Dedifferentiated amniotic fluid mesenchymal stem cell (primary cell): ENCODE data around the gene SH3GLB2.
"Not testable (repeated sequence)": the region's sequence is repeated elsewhere in the genome, so short reads cannot be mapped to it uniquely, and the experiment has no call there.

Experiments
- DNase-seq: peaks from one replicate; pipeline ENCODE4 v3.0.0-alpha.2; 2016; ENCODE audit errors: extremely low spot score

The SH3GLB2 gene

GRCh38 chr9:128998462-128998861 is 29.7 kb downstream of the SH3GLB2 start:
- no peak for DNase-seq

GRCh38 chr9:128995791-128996190 is 32.3 kb downstream of the SH3GLB2 start:
- no peak for DNase-seq

GRCh38 chr9:128992995-128993394 is 35.1 kb downstream of the SH3GLB2 start:
- no peak for DNase-seq

- DNase-seq: peak; percentile 75
These were observed 40.3 kb downstream of the SH3GLB2 start for GRCh38 chr9:128987805-128988204.

GRCh38 chr9:128986671-128987070 is 41.5 kb downstream of the SH3GLB2 start:
- DNase-seq: no peak

- no peak for DNase-seq
These were observed 44.6 kb downstream of the SH3GLB2 start for GRCh38 chr9:128983536-128983935.

- DNase-seq: no peak
These were observed 49.0 kb downstream of the SH3GLB2 start for GRCh38 chr9:128979111-128979510.

- DNase-seq: peak; percentile 31
These were observed 55.2 kb downstream of the SH3GLB2 start for GRCh38 chr9:128972956-128973355.

GRCh38 chr9:128969491-128969890 is 58.6 kb downstream of the SH3GLB2 start:
- no peak for DNase-seq

- DNase-seq: not testable (repeated sequence)
These were observed 66.7 kb downstream of the SH3GLB2 start for GRCh38 chr9:128961403-128961802.
